Measurements from ENCODE around the gene MUC16. TPM values are rescaled to one million over a fixed set of nuclear protein-coding genes. Genes with fewer than 3 reads are reported as not detected.
"Not testable (repeated sequence)": the region's sequence is repeated elsewhere in the genome, so short reads cannot be mapped to it uniquely, and the experiment has no call there.

The MUC16 gene
- total RNA-seq (2014; rRNA removed; shearing (Covaris generic)) = not detected in 2 replicates

DNA sequence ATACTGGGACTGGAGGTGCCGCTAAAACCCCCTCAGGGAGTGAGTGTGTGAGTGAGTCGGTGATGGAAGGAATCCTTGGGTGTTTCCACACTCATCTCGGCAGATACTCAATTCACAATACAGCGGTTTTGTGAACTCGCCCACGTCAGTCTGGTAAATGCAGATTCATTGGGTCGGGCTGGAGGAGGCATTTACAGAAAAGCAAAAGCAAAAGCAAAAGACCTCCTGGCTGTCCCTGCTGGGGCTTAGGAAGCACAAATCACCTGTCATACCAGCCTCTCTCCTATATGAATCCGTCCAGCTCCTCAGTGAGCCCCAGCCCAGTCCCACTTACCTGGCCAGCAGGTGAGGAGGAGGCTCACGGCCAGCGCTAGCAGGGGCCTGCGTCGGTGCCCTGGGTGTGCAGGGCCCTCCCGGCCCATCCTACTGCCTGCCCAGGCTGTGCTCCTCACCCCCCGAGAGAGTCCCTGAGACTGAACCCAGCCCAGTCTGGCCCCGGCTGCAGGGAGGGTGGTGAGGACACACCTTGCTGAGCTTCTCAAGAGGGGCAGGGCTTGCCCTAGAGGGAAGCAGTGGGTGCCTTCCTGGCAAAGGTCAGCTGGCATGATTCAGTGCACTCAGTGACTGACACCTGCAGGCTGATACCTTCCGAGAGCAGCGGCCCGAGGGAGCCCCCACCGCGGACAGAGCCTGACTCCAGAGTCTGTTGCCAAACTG, at the start of gene MUC16:
Gene MUC16 (minus strand): TSS at position 475 of the 717 bp plus-strand sequence.
- DNase-seq (ENCODE audit: low spot score) = no peak

DNA sequence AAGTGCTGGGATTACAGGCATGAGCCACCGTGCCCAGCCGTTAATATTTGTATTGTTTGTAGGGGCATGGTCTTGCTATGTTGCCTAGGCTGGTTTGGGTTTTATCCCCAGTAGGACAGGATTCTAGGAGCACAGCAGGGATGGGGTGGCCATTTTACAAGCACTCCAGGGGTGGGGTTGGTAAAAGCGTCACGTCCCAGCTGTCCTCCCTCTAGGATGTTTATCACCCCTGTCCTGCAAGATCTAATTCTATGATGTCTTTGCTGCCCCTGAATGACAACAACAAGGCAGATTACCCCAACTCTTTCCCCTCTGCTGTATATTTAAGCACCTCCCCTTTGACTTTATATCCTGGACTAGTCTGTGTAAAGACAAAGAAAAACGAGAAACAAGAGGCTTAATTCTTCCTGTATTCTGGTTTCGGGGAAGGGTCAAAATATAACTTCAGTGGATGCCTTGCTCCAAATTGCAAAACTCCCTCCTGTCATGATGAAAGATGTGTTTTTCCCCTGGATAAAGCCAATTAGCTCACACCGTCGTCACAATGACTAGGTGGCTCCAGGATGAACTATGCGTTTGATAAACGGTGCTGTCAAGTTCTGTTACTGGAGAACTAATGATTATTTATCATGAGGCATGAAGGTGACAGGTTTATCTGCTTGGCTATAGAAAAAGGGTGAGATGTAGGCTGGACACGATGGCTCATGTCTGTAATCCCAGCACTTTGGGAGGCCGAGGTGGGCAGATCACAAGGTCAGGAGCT, 48.9 kb upstream of the MUC16 start:
- DNase-seq (ENCODE audit: low spot score) = no peak

DNA sequence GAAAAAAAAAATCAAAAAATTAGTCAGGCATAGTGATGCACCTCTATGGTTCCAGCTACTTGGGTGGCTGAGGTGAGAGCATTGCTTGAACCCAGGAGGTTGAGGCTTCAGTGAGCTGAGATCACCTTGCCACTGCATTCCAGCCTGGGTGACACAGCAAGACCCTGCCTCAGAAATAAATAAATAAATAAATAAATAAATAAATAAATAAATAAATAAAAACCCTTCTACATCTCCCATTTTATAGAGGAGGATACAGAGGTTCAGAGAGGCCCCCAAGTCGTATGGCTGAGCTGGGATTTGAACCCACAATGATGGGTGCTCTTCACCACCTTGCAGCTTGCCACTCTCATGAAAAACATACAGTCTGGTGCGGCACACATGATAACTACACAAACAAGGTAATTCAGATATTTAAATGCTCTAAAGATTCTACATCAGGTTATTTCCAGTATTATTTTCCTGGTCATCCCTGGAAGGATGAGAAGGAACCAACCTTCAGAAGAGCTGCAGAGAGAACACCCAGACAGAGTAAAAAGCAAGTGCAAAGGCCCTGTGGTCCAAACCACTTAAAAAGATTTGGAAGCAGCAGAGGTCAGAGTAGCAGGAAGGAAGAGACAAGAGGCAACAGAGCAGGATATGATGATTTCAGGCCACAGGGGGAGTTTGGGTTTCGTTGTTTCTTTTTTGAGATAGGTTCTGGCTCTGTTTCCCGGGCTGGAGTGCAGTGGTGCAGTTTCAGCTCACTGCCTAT, 47.5 kb upstream of the MUC16 start:
- no peak for DNase-seq (ENCODE audit: low spot score)

DNA sequence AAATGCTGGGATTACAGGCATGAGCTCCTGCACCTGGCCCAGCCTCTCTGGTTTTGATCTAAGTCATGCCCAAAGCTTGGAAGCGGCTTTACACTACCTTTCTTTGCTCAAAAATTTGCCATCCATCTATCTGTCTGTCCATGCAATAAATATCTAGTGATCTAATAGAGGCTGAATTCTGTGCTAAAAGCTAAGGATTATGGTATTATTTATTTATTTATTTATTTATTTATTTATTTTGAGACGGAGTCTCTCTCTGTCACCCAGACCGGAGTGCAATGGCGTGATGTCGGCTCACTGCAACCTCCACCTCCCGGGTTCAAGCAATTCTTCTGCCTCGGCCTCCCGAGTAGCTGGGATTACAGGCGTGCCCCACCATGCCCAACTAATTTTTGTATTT, 45.9 kb upstream of the MUC16 start:
- not testable (repeated sequence) for DNase-seq (ENCODE audit: low spot score)

DNA sequence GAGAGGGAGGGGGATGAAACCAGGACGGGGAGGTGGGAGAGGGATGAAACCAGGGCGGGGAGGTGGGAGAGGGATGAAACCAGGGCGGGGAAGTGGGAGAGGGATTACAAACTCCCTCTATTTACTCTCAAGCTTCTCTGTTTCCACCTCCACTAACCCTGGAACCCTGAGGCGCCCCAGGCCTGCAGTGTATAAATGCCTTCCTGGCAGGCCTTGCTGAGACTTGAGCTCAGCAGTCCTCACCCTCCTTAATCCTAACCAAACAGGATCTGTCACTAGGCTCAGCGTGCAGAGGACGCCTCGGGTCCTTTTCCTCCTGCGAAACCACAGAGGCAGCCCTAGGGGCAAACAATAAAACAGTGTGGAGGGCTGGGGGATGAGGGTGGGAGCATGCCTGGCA, 44.6 kb upstream of the MUC16 start:
- peak; percentile 25 for DNase-seq (ENCODE audit: low spot score)

DNA sequence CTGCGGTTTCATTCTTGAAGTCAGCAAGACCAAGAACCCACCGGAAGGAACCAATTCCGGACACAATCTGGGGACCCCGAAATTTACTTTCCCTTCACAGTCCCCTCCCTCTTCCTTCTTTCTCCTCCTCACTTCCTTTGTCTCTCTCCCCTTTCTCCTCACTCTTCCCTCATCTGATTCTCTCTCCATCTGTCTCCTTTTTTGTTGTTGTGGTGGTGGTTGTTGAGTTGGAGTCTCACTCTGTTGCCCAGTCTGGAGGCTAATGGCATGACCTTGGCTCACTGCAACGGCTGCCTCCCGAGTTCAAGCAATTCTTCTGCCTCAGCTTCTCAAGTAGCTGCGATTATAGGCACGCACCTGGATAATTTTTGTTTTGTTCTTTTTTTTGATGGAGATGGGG, 44.0 kb upstream of the MUC16 start:
- no peak for DNase-seq (ENCODE audit: low spot score)

DNA sequence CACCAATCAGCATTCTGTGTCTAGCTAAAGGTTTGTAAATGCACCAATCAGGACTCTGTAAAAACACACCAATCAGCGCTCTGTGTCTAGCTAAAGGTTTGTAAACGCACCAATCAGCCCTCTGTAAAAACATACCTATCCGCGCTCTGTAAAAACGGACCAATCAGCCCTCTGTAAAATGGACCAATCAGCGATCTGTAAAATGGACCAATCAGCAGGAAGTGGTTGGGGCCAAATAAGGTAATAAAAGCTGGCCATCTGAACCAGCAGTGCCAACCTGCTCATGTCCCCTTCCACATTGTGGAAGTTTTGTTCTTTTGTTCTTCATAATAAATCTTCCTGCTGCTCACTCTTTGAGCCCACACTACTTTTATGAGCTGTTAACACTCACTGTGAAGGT, 43.5 kb upstream of the MUC16 start:
- DNase-seq (ENCODE audit: low spot score) = not testable (repeated sequence)

DNA sequence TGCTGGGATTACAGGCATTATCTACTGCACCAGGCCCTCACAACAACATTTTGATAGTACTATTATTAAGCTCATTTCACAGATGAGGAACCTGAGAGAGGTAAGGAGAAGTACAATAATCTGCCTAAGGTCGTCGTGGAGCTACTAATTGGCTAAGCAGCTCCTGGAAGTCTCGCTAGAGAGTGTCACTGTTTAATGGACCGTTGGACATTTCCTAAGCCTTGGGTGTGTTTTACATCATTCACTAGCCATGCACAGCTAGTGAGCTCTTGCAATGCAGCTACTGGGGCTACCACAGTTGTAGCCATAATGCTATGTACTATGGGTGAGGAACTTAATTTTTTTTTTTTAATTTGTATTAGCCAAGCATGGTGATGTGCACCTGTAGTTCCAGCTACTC, 42.7 kb upstream of the MUC16 start:
- DNase-seq (ENCODE audit: low spot score) = no peak

DNA sequence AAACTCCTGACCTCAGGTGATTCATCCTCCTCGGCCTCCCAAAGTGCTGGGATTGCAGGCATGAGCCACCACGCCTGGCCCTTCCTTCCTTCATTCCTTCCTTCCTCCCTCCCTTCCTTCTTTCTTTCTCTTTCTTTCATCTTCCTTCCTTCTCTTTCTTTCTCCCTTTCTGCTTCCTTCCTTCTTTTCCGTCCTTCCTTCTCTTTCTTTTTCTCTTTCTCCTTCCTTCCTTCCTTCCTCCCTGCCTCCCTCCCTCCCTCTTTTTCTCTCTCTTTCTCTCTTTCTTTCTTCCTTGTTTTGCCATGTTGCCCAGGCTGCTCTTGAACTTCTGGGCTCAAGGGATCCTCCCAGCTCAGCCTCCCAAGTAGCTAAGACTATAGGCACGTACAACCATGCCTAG, 36.5 kb upstream of the MUC16 start:
- DNase-seq (ENCODE audit: low spot score) = no peak

DNA sequence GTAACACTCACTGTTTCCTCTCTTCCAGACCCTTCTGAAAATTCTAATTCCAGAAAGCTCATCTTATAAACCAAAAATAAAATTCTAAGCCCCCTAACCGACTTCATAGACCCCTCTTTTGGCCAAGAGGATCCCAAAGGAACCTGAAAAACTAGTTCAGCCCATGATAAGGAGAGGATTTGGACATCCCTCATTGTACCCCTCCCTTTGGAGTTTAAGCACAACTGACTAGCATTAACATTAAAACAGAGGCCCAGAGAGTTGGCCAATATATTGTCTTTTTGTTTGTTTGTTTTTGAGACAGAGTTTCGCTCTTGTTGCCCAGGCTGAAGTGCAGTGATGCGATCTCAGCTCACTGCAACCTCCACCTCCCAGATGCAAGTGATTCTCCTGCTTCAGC, 34.2 kb upstream of the MUC16 start:
- no peak for DNase-seq (ENCODE audit: low spot score)

DNA sequence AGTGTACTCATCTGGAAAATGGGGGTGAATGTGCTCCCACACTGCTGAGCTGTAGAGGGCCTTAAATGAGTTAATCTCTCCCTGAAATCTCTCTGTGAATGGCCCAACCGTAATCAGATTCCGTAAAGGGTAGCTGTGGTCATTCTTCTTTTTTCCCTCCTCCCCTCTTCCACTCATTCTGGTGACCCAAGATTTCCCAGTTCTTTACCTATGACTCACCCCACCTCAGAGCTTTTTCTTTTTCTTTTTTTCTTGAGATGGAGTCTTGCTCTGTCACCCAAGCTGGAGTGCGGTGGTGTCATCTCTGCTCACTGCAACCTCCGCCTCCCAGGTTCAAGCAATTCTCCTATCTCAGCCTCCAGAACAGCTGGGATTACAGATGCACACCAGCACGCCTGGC, 33.3 kb upstream of the MUC16 start:
- peak; percentile 33 for DNase-seq (ENCODE audit: low spot score)

DNA sequence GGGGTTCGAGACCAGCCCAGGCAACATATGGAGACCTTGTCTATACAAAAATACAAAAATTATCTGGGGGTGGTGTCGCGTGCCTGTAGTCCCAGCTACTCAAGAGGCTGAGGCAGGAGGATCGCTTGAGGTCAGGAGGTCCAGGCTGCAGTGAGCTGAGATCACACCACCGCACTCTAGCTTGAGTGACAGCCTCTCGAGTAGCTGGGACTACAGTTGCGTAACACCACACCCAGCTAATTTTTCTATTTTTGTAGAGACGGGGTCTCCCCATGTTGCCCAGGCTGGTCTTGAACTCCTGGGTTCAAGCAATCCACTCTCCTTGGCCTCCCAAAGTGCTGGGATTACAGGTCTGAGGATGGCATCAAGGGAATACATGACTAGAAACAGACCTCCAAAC, 30.8 kb upstream of the MUC16 start:
- no peak for DNase-seq (ENCODE audit: low spot score)

DNA sequence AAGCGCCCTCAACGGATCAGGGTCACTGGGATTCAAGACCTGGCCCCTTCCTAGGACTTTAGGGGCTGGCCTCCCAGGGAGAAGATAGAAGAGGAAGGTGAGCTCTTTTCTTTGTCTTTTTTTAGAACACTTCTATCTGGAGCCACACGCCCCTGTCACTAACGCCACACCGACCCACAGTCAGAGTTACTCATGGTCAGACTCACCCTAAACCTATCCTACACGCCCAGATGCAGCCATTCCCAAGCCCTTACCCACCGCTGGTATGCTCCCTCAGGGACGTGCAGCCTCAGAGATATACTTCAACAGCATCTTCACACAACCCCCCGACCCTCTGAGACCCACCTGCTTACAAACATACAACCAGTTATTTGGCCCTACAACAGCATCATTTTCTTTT, 29.9 kb upstream of the MUC16 start:
- DNase-seq (ENCODE audit: low spot score) = no peak

DNA sequence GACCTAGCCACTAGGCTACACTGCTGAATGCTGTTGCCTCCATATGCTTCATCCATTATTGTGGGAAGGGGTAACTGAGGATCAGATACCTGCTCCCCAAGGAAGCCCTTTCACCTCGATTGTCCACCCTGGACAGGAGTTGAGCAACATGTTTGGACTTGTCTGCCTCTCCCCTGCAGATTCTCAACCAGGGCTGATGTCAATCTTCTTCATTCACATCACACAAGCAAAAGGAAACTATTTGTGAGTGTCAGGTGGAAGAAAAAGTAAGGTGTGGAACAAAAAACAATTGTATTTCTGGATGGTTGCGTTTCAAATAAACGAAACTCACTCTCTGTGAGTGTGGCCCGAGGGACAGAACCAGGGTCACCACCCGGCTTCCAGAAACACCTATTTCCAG, 29.5 kb upstream of the MUC16 start:
- no peak for DNase-seq (ENCODE audit: low spot score)

DNA sequence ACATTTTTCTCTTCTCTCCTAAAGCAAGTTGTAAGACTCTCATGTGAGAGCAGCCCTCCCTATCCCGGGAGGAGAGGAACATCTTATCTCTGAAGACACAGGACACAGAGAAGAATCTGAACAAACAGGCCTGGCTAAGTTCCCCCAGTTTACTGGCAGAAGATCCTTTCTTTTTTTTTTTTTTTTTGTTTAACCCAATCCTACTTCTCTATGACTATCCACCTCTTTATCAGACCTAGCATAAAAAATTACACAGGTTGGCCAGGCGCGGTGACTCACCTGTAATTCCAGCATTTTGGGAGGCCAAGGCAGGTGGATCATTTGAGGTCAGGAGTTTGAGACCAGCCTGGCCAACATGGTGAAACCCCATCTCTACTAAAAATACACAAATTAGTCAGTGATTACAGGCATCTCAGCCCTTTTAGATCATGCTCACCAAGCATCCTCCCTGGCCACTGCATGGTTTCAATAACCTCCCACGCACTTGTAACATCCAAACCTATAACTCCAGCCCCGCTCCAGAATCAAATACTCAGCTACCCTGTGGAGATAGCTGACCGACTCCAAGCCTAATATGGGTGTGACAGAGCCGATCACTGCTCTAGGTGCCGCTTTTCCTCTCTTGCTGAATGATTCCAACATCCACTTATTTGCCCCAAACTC, 27.3 kb upstream of the MUC16 start:
- DNase-seq (ENCODE audit: low spot score) = no peak

DNA sequence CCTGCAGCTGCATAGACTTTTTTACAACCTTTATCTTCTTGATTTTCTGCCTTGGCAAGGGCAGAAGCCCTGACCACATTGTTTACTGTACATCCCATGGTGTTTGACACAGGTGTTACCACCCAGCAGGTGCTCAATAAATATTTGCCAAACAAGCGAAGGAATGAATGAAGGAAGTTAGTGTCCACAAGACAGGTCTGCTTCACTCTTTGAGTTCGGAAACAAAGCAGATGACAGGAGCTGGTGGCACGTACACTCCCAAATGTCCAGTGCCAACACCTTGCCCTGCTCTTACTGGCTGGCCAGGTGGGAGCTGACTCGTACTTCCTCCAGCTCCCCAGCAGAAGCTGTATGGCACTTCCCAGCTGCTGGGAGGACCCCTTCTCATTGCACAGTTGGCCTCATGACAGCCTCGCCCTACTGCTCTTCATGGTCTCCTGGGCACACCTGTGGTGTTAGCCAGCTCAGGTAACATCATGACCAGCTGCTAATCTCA, 22.0 kb upstream of the MUC16 start:
- no peak for DNase-seq (ENCODE audit: low spot score)

DNA sequence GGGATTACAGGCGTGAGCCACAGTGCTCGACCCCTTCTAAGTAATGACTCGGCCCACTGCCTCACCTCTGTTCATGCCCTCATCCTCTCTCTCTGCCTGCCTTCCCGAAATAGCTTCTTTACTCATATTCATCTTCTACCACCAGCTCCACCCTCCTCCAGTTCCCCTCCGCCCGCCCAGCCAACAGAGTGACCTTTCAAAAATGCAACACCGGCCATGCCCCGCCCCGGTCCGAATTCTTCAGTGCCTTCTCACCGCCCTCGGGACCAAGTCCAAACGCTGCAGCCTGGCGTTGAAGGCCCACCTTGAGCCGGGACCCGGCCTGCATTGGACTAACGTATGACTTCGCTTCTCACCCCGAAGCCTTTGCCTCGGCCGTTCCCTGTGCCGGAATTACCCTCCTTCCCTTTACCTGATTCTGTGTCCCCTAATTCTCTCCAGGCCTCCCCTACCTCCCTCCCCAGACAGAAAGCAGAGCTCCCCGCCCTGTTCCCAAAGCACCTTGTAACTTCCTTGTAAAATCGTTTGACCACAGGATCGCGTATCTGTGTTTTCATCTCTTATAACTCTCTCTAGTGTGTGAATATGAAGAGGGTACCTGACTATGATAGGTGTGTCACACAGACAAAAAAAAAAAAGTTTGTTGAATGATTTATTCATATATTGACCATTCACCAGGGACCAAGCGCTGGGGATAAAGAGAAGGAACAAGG, 8.1 kb upstream of the MUC16 start:
- no peak for DNase-seq (ENCODE audit: low spot score)

DNA sequence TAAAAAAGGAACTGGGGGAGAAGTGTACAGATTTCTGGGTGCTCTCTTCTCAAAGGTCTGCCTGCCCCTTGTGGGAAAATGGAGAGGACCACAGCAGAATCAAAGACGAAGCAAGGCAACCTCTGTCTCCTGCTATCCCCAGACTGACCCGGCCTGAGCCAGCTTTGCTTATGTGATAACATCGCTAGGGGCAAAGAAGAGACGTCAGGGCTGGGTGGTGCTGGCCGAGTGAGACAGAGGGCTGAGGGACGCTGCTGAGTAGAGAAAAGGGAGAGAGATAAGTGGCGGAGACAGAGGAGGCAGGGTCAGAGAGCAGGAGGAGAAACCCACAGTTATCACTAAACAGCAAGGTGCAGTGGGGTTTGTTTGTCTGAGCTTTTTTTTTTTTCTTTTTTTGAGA, 4.6 kb upstream of the MUC16 start:
- no peak for DNase-seq (ENCODE audit: low spot score)

DNA sequence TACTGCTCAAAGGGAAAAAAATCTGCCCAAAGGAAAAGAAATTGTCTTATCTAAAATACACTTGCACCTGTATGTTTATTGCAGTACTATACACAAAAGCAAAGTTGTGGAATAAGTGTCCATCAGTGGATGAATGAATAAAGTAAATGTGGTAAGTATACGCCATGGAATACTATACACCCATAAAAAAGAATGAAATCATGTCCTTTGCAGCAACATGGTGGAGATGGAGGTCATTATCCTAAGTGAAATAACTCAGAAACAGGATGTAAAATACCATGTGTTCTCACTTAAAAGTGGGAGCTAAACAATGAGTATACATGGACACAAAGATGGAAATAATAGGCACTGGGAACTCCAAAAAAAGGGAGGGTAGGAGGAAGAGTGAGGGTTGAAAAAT, 3.8 kb upstream of the MUC16 start:
- DNase-seq (ENCODE audit: low spot score) = no peak

DNA sequence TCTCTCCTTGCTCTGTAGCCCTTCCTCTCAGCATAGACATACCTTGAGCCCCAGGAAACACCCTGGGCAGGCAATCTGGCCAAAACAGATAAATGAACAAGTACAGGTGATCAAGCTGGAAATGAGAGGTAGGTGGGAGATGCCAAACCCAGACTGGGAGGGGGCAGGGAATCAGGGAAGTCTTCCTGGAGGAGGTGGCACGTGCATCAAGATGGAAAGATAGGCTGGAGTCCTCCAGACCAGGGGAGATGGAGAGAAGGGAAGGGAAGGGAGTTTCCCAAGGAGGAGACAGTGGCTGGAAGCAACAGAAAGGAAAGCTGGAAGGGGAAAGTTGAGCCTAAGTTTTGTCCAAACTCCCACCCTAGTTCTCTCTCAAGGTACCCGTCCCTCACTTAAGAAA, 1.7 kb upstream of the MUC16 start:
- DNase-seq (ENCODE audit: low spot score) = no peak

DNA sequence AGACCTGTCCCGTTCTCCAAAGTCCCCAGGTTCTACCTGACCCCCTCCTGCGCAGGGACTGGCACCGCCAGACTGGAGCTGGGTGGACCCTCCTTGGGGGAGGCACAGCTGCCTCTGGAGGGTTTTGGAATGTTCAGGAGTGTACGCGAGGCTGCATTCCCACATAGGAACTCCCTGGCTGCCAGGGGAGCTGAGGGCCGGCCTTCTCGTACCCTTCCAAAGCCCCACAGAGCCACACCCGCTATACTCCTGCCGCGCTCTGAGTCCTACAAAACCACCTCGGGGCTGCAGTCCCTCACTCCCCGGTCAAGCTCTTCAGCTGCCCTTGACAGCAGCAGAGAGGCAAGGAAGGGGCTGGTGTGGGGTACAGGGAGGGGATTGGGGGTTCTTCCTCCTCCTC, 484 bp upstream of the MUC16 start:
- no peak for DNase-seq (ENCODE audit: low spot score)

Data from H4 (cell line).